ENCODE results near the gene NPC2.

The NPC2 gene

GRCh38 chr14:74519316-74520074 is 26.4 kb upstream of the NPC2 start:
- no peak for DNase-seq (ENCODE audit: low read depth in 2 of 2)

- DNase-seq (ENCODE audit: low read depth in 2 of 2): no peak
These were observed 25.1 kb upstream of the NPC2 start for GRCh38 chr14:74518221-74518620.

GRCh38 chr14:74517731-74518130 is 24.6 kb upstream of the NPC2 start:
- DNase-seq (ENCODE audit: low read depth in 2 of 2): no peak

GRCh38 chr14:74516451-74517160 is 23.5 kb upstream of the NPC2 start:
- no peak for DNase-seq (ENCODE audit: low read depth in 2 of 2)

GRCh38 chr14:74515891-74516412 is 22.8 kb upstream of the NPC2 start:
- no peak for DNase-seq (ENCODE audit: low read depth in 2 of 2)

GRCh38 chr14:74514471-74514941 is 21.4 kb upstream of the NPC2 start:
- no peak for DNase-seq (ENCODE audit: low read depth in 2 of 2)

- no peak for DNase-seq (ENCODE audit: low read depth in 2 of 2)
These were observed 19.1 kb upstream of the NPC2 start for GRCh38 chr14:74511966-74512830.

- no peak for DNase-seq (ENCODE audit: low read depth in 2 of 2)
These were observed 17.9 kb upstream of the NPC2 start for GRCh38 chr14:74510959-74511409.

GRCh38 chr14:74510223-74510931 is 17.3 kb upstream of the NPC2 start:
- no peak for DNase-seq (ENCODE audit: low read depth in 2 of 2)

GRCh38 chr14:74509587-74510222 is 16.6 kb upstream of the NPC2 start:
- DNase-seq (ENCODE audit: low read depth in 2 of 2): no peak

GRCh38 chr14:74508844-74509428 is 15.8 kb upstream of the NPC2 start:
- DNase-seq (ENCODE audit: low read depth in 2 of 2): no peak

GRCh38 chr14:74508292-74508731 is 15.2 kb upstream of the NPC2 start:
- no peak for DNase-seq (ENCODE audit: low read depth in 2 of 2)

GRCh38 chr14:74507840-74508239 is 14.7 kb upstream of the NPC2 start:
- DNase-seq (ENCODE audit: low read depth in 2 of 2): no peak

GRCh38 chr14:74507085-74507484 is 14.0 kb upstream of the NPC2 start:
- no peak for DNase-seq (ENCODE audit: low read depth in 2 of 2)

GRCh38 chr14:74506411-74506851 is 13.3 kb upstream of the NPC2 start:
- no peak for DNase-seq (ENCODE audit: low read depth in 2 of 2)

GRCh38 chr14:74505831-74506230 is 12.7 kb upstream of the NPC2 start:
- no peak for DNase-seq (ENCODE audit: low read depth in 2 of 2)

GRCh38 chr14:74504874-74505720 is 12.0 kb upstream of the NPC2 start:
- no peak for DNase-seq (ENCODE audit: low read depth in 2 of 2)

- no peak for DNase-seq (ENCODE audit: low read depth in 2 of 2)
These were observed 11.3 kb upstream of the NPC2 start for GRCh38 chr14:74504412-74504811.

GRCh38 chr14:74503938-74504335 is 10.8 kb upstream of the NPC2 start:
- DNase-seq (ENCODE audit: low read depth in 2 of 2): no peak
